SH-SY5Y (cell line): ENCODE measurements around the gene CYB5A.

Experiments used
- GATA2 ChIP-seq: IDR thresholded peaks from 2 replicates; pipeline ENCODE4 v1.6.1; 2011; ENCODE audit warnings: mild to moderate bottlenecking, low read depth, low read length
- GATA3 ChIP-seq: IDR thresholded peaks from 2 replicates; pipeline ENCODE4 v1.6.1; 2011; ENCODE audit warnings: low read depth, mild to moderate bottlenecking, low read length, moderate library complexity

CYB5A gene, protein sequence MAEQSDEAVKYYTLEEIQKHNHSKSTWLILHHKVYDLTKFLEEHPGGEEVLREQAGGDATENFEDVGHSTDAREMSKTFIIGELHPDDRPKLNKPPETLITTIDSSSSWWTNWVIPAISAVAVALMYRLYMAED

DNA sequence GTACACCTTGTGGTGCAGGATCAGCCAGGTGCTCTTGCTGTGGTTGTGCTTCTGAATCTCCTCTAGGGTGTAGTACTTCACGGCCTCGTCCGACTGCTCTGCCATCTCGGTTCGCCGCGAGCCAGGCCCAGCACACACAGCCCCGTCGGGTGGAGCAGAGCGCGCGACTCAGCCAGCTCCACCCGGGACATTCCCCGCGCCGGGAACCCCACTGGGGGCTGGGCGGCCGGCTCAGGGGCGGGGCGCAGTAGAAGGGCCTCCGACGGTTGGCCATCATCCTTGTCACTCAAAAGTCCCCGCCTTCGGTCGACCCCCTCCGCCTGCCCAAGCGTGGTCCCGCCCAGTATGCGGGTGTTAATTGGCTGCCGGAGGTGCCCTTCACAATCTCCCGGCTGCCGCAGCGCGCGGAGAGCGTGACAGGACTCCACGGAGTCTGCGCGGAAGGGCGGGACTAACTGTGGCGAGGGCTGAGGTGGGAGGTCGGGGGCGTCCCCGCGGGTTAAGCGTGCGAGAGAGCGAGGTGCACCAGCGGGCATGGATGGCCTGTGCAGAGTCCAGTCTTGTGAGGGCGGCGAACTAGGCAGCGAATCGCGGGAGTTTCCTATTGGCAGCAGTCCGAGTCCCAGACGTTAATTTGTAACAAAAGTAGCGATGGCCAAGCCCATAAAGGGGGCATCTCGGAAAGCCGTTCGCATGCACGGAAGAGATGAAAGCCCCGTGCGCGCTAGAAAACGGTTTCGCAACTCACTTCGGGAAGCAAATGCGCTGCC is at the start of gene CYB5A:
Gene CYB5A, minus strand, starts transcription at position 193 of the 770 bp plus-strand sequence. Its CDS starts 88 bp downstream, at position 105.
- TF ChIP-seq GATA3 (no peak), GATA2 (no peak)

DNA sequence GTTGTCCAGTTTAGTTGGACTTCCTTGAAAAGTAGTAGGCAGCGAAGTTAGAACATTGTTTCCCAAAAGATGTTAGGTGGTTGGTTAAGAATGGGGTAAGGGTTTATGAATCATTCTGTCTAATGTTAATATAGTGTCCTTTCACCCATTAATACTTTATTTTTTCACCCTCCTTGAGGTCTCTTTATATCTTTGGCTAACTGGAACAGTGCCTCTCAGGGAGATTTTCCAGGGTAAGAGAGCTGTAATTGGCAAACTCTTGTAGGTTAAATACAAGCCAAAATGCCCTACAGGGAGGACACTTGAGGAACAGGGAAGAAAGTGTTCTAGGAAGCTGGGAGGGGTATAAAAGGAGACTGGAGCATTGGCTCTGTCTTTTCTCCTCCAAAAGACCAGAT is 46.1 kb upstream of the CYB5A start:
- no peak for TF ChIP-seq GATA2
- TF ChIP-seq GATA3: no peak

DNA sequence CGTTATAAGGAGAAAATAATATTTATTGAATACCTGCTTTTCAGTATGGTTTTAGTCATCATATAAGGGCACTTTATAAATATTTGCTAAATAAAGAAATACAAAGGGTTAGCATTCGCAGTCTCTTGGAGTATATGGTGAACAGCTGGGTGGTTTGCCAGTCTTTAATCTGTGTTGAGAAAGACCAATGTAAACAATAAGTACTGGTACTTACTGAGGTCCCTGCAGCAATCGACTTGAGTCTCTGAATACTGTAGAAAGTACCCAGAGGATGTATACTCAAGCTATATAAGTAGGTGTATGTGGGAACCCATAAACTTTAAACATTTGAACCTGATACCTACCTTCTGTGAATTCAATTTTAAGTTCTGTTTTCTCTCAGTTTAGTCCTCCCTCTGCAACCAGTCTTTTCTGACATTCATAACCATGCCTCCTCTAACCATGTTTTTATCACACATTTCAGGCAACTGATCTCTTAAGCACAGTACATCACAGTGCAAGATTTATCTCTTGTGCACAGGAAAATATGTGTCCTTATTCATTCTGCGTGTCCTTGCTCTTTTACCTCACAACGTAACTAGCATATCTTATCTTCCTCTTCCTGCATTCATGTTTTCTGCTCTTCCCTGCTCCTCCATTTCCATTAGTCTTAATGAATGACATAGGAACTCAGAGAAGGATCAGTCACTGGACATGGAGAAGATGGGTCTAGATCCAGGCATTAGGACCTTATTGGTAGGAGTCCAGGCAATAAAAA is 45.6 kb upstream of the CYB5A start:
- no peak for TF ChIP-seq GATA2
- TF ChIP-seq GATA3: no peak

DNA sequence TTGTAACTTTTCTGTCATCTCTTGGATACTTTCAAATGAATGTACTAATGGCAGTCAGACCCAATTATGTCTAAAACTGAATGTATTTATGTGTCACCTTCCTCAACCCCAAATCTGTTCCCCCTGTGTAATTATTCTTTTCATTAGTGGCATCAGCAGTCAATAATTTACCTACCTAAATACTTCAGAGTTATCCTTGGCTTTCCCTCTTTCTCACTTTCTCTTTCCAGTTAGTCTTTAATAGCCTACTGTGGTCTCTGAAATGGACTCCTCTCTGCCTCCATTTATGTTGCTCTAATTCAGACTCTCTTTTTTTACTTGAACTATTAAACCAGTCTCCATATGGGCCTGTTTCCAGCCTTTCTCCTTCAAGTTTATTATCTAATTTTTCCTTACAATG is 44.9 kb upstream of the CYB5A start:
- TF ChIP-seq GATA2 (no peak), GATA3 (no peak)

DNA sequence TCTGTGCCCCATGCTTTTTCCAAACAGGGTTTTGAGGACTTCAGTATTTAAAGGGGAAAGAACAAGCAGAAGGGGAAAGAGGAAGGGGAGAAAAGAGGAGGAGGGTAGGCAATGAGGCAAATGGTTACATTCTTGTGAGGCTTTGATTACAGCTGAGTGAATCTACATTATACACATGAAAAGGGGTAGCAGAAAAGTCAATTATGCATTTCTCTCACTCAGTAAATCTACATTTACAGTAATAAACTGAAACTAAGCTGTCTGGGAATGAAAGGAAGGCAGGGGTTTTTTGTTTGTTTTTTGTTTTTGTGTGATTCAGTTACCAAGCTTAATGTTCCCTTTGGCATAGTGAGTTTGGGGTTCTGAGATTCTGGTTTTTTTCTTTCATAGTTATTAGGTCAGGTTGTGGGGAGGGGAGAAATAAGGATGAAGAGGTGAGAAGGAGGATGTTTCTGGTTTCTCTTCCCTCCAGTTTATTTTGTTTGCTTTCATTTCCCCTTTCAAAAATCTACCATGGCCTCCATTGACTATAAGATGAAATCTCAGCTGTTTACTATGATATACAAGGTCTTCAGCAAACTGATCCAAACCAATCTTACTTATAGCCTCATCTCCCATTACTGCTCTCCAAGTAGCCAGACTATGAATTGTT is 42.6 kb upstream of the CYB5A start:
- no peak for TF ChIP-seq GATA2
- TF ChIP-seq GATA3: no peak

DNA sequence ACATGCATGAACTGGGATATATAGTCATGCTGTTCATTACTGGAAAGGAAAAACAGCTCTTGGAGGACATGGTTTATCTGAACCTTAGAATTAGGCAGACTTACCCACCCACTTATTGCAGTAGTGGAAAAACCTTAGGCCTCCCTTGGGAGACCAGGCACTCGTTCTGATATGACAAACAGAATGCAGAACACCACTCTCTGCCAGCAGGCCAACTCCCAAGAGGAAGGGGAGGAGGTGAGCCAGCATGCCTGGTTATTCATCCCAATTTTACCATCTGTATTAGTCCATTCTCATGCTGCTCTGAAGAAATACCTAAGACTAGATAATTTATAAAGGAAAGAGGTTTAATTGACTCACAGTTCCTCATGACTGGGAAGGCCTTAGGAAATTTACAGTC is 41.3 kb upstream of the CYB5A start:
- TF ChIP-seq GATA3 (no peak), GATA2 (no peak)

DNA sequence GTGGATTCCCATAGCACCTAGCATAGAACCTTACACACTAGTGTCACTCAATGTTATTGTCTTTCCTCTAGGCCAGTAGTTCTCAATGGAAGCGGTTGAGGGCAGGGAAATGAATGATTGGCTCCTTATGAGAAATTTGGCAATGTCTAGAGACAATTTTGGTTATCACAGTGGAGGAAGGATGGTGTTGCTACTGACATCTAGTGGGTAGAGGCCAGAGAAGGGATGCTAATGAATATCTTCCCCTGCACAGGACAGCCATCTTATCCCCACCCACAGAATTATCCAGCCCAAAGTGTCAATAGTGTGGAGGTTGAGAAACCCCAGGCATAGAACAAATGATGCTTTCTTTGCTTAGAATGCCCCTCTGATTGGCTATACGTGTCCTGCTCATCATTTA is 39.6 kb upstream of the CYB5A start:
- no peak for TF ChIP-seq GATA3
- TF ChIP-seq GATA2: no peak

DNA sequence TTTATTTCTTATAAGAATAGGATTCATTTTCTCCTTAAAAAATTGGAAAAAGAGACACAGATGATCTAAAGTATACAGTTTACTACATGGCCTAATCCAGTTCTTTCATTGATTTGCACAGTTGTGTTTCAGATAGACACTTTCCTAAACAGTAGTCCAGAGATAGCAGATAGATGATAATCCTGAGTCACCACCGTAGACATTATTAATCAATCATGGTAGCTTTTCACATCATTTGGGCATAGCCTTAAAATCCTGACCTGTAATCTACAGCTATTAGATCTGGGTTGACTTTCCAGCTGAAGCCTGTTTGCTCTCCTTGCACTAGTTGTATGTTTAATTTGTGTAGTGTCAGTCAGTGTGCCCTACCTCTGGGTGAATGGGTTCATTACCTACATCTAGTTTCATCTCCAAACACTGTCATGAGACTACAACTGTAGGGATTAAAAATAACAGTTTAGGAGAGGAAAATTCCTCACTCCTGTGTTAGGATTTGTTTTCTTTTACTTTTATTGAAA is 38.0 kb upstream of the CYB5A start:
- TF ChIP-seq GATA3: no peak
- no peak for TF ChIP-seq GATA2

DNA sequence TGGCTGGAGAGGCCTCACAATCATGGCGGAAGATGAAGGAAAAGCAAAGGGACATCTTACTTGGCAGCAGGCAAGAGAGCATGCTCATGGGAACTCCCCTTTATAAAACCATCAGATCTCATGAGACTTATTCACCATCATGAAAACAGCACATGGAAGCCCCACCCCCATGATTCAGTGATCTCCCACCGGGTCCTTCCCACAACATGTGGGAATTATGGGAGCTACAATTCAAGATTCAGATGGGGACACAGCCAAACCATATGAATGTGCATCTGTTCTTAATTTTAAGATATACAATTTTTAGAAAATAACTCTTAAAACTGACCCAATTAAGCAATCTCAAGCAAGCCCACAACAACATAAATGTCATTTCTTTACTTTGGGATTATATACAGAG is 36.4 kb upstream of the CYB5A start:
- TF ChIP-seq GATA2: no peak
- TF ChIP-seq GATA3: no peak

DNA sequence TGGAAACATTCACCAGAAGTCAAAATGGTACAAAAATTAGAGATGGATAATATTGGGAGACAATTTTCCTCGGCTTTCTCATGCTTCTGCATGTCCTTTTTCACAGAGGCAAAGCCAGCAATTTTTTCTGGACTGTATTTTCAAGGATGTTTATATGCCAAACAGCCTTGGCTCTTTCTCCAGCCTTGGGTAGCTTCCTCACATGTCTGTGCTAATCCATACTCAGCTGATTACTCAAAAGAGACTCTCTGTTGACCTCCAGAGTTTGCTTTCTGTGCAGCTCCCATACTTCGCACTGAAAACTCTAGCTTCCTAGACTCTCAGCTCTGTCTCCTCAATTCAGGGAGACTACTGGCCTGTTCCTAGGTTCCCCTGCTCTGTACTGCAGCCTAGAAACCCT is 34.5 kb upstream of the CYB5A start:
- TF ChIP-seq GATA3 (no peak), GATA2 (no peak)

DNA sequence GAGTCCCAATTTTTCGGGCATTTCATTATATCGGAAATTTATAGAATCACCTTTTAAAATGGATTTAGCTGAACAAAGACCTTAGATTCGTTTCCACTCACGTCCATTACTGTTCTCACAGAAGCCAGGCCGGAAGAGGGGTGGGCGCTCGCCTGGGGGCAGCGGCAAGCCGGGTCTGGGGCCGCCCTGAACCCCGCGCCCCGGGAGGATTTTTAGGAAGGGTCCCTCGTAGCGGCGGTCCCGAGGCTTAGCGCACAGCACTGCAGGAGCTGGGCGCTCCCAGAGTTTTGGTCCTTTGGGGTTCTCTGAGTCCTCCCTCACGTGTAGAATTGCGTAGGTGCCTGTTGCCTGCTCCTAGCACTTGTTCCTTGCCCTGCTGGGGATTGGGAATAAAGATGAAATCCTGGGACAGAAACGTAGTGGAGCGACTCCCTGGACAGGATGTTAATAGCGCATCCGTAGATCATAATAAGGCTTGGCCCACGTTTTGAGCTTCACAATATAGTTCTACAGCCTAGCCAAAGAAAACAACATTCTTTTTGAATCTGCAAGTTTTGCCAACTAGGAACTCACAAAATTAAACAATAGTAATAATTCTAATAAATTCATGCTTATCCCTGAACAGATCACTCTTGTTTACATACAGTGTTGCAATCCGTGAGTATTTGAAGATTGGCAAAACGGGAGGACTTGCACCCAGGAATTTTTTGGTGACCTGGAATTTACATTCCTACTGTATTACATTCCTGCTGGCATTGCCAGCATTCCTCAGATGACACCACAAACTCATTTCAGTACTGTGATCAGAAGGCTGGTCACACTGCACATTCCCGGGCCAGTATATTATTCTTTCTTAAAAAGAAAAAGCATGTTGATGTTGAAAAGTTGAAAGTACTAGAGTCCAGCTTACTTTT is 24.8 kb upstream of the CYB5A start:
- TF ChIP-seq GATA3 (no peak), GATA2 (no peak)

DNA sequence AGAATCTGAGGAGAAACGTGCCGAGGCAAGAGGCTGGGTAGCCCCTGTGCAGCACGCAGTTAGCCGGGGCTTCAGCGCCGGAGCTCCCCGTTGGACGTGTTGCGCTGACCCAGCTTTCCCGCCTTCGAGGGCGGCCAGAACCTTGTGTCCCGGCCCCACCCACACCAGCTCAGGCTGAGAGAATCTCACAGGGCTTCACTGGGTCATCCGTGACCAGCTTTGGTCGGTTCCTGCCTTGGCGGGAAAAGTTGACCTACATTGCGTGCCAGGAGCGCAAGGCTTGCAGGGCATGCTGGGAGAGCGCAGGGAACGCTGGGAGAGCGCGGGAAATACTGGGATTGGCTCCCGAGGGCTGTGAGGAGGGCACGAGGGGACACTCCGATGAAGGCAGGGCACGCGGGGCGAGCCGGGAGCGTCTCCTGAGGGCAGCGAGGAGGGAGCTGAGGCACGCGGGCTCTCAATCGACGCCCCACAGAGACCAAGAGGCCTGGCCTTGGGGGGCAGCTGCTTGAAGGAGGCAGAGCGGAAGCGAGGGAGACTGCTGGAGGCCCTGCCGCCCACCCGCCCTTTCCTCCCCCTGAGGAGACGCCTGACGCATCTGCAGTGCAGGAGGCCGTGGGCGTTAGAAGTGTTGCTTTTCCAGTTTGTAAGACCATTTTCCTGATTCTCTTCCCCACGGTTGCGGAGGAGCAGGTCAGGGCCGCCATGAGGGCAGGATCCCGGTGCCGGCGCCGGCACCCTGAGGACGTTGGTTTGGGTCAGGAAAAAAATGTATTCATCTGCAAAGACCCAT is 23.9 kb upstream of the CYB5A start, which contains the start of gene C18orf63:
Gene C18orf63, plus strand, starts transcription at position 376 of the 793 bp plus-strand sequence. CDS start 2,027 bp downstream, outside the sequence.
- TF ChIP-seq GATA3: no peak
- TF ChIP-seq GATA2: no peak
